ENCODE data around the gene ACO1.

Gene ACO1

GRCh38 chr9:32502464-32502863 is 118.0 kb downstream of the ACO1 start:
- no peak for DNase-seq

GRCh38 chr9:32503008-32503407 is 118.6 kb downstream of the ACO1 start:
- DNase-seq, result no peak
